Endothelial cell of umbilical vein (primary cell): ENCODE results near the gene IL17RD. TPM values are rescaled to one million over a fixed set of nuclear protein-coding genes. Genes with fewer than 3 reads are reported as not detected.

Source experiments
- BruUV-seq: library from RNA; stranded (reverse); fragments of 400-500 nt; replicated peaks from 2 replicates; lab custom pipeline; 2021; lab: Mats Ljungman, UMichigan
- CTCF ChIA-PET: fragments of 300-600, 350-600 bp; sonication (Branson Sonifier 250); formaldehyde crosslinking; loops from one replicate; lab custom pipeline; 2021; ENCODE audit warnings: antibody characterized with exemption, inconsistent platforms; lab: Charles Lee
- POLR2A ChIA-PET: fragments of 300-600, 350-600 bp; sonication (Branson Sonifier 250); formaldehyde crosslinking; loops from one replicate; lab custom pipeline; 2021; ENCODE audit warnings: antibody characterized with exemption, inconsistent platforms; lab: Charles Lee
- DNase-seq: peaks from one replicate; pipeline ENCODE4 v3.0.0-alpha.2; 2011; ENCODE audit warnings: low read depth, low spot score
- FAIRE-seq: peaks from 2 replicates; lab custom pipeline; 2011; peaks lifted over from hg19 to GRCh38; lab: Jason Lieb, UNC
- H2AFZ ChIP-seq: 2 replicates; pipeline ENCODE4 v1.6.0; 2012; ENCODE audit warnings: low read depth, low read length, control low read depth, inconsistent platforms
- H3K27ac ChIP-seq: 2 replicates; pipeline ENCODE4 v1.5.1; 2011; ENCODE audit warnings: low read depth, mild to moderate bottlenecking, control low read depth, low read length, moderate library complexity; ENCODE audit not compliant: insufficient read depth
- H3K27me3 ChIP-seq, 2 experiments: 2 replicates each; pipeline versions ENCODE4 v1.6.0 to v1.6.1; 2011; ENCODE audit warnings: low read length in 2 of 2, mixed read lengths in 1 of 2; ENCODE audit not compliant: control insufficient read depth in 2 of 2, insufficient read depth in 2 of 2
- H3K36me3 ChIP-seq, 2 experiments: 2 replicates in 1 of 2; 3 replicates in 1 of 2; pipeline ENCODE4 v1.5.1; 2011; ENCODE audit warnings: low read length in 2 of 2, mild to moderate bottlenecking in 1 of 2, moderate library complexity in 1 of 2; ENCODE audit not compliant: control insufficient read depth in 2 of 2, insufficient read depth in 2 of 2; ENCODE audit errors: extremely low read depth in 1 of 2
- H3K4me1 ChIP-seq: 3 replicates; pipeline ENCODE4 v1.5.1; 2011; ENCODE audit warnings: mild to moderate bottlenecking, low read length; ENCODE audit not compliant: control insufficient read depth, insufficient read depth; ENCODE audit errors: extremely low read depth
- H3K4me2 ChIP-seq: 2 replicates; pipeline ENCODE4 v1.6.1; 2011; ENCODE audit warnings: low read length, control low read depth, mixed read lengths; ENCODE audit not compliant: insufficient read depth
- H3K4me3 ChIP-seq, 3 experiments: fragments of 200-600 bp in 1 of 3; sonication (generic), shearing (Covaris generic) in 1 of 3; replicated peaks in 1 of 3; 2 replicates each; pipeline ENCODE4 v1.5.1; 2011 to 2016; ENCODE audit warnings: control low read depth in 3 of 3, low read length in 3 of 3, mild to moderate bottlenecking in 2 of 3, inconsistent platforms in 1 of 3, low read depth in 1 of 3, moderate library complexity in 1 of 3; ENCODE audit not compliant: insufficient read depth in 1 of 3
- H3K79me2 ChIP-seq: 2 replicates; pipeline ENCODE4 v1.6.0; 2012; ENCODE audit warnings: low read length, inconsistent platforms; ENCODE audit not compliant: control insufficient read depth, insufficient read depth
- H3K9ac ChIP-seq: replicated peaks from 2 replicates; pipeline ENCODE3; 2011; ENCODE audit warnings: low read length, control low read depth; ENCODE audit not compliant: insufficient read depth; ENCODE audit errors: extremely low read depth
- H3K9me1 ChIP-seq: replicated peaks from 3 replicates; pipeline ENCODE4 v1.6.0; 2011; ENCODE audit warnings: mild to moderate bottlenecking, low read length; ENCODE audit not compliant: control insufficient read depth, insufficient read depth; ENCODE audit errors: extremely low read depth
- H3K9me3 ChIP-seq: replicated peaks from 2 replicates; pipeline ENCODE4 v1.5.1; 2012; ENCODE audit warnings: low read length, inconsistent platforms; ENCODE audit not compliant: control insufficient read depth, insufficient read depth
- H4K20me1 ChIP-seq: replicated peaks from 2 replicates; pipeline ENCODE3; 2011; ENCODE audit warnings: mild to moderate bottlenecking, low read length; ENCODE audit not compliant: control insufficient read depth, insufficient read depth; ENCODE audit errors: extremely low read depth
- GATA2 ChIP-seq: IDR thresholded peaks from 2 replicates; pipeline ENCODE4 v1.7.0; 2011; ENCODE audit warnings: low read depth, mild to moderate bottlenecking, moderate library complexity, mixed read lengths, low read length; ENCODE audit not compliant: insufficient read length, insufficient read depth
- JUN ChIP-seq: IDR thresholded peaks from 2 replicates; pipeline ENCODE4 v1.6.1; 2011; ENCODE audit warnings: borderline replicate concordance, low read depth; ENCODE audit not compliant: insufficient read length, insufficient read depth
- POLR2A ChIP-seq: IDR thresholded peaks from 2 replicates; pipeline ENCODE4 v1.6.1; 2012; ENCODE audit warnings: low read depth, mild to moderate bottlenecking, control low read depth, low read length
- dilution Hi-C: fragments of 300-500 bp; cut with MboI; formaldehyde crosslinking; loops from one replicate; pipeline ENCODE4 v1.15.0; 2019; ENCODE audit warnings: low sequenced_read_pairs; ENCODE audit not compliant: extremely low pct_ligation_motif_present
- intact Hi-C: fragments of 100-400 bp; cut with micrococcal nuclease; formaldehyde crosslinking; loops from one replicate; pipeline ENCODE4 v1.10.0; 2022
- polyA plus RNA-seq, 4 experiments: library from polyadenylated mRNA; depleted of rRNA in 3 of 4; stranded (reverse) in 3 of 4; unstranded in 1 of 4; fragments of >200 nt; gene quantifications; 2 replicates each; pipeline versions ENCODE4 v1.2.1 to v1.2.3, GENCODE V29; 2011 to 2012; ENCODE audit warnings: missing spikeins in 1 of 4
- total RNA-seq: library from RNA; stranded (reverse); gene quantifications from 2 replicates; pipeline ENCODE4 v1.2.3, GENCODE V29; 2021
- TF ChIP-seq, protein P1 (sequence below), 2 donors: IDR thresholded peaks; 1 replicate in 1 of 2; 2 replicates in 1 of 2; pipeline ENCODE4 v1.5.1; 2011; ENCODE audit warnings: low read length in 2 of 2, mild to moderate bottlenecking in 2 of 2, moderate library complexity in 2 of 2, control low read depth in 1 of 2, inconsistent platforms in 1 of 2, low read depth in 1 of 2; ENCODE audit not compliant: insufficient read depth in 1 of 2; ENCODE audit errors: extremely low read depth in 1 of 2
- TF ChIP-seq, protein P2 (sequence below): IDR thresholded peaks from 2 replicates; pipeline ENCODE4 v1.6.1; 2011; ENCODE audit not compliant: insufficient read depth, insufficient read length

The IL17RD gene
- total and polyA plus RNA-seq, 2 donors (not counting 3 experiments of a cell fraction or from before 2014, with no cell fraction given), result 0.36 to 0.93 TPM

DNA sequence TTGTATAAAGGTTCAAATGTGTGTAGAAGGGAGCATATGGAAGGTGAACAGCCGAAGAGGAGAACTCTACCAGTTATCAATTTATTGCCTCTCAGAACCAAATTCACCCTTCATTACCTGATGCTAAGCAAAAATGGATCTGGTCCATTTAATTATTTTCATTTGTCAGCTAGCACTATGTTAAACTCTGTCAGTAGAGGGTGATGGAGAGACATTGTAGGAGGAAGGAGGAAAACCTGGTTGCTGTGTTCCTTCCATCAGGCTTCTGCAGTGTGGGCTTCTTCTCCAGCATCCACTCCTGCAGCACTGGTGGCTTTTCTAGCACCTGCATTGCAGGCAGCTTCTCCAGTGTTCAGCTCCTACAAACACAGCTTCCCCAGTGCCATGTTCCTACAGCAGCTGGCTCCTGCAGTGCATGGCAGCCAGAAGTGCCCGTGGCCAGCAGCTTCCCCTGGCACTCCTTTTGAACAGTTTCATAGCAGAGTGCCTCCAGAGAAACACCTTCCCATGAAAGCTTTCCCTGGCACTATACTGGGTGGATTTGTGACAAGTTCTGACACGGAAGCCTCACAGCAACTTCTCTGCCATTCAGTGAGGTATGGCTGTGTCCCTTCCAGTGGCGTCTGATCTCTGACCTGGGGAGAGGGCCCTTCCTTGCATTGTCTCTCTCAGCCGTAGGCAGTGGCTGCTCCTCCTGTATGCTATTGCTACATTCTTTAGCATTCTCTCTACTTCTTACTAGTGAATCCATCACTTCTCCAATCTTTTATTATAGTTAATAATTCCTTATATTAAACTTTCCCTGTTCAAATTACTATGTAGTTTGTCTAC, 14.6 kb upstream of the IL17RD start:
- intact Hi-C loops, result loop anchor here (10.0 kb wide), 2 partner anchors 155 to 375 kb away; partner anchors contain the start of gene PDE12
- Histone ChIP-seq H3K36me3 (no peaks in the 10 kb centered on the region), H3K4me2 (no peak overlapping the region), H3K27me3 (peaks cover 13 to 16% of the 10 kb centered on the region in 2 experiments), H3K4me3 (no peak overlapping the region), H3K9me3 (no peaks in the 10 kb centered on the region), H3K9ac (no peak overlapping the region), H4K20me1 (no peaks in the 10 kb centered on the region), H3K27ac (no peak overlapping the region), H3K79me2 (no peaks in the 10 kb centered on the region), H2AFZ (no peak overlapping the region), H3K4me1 (no peaks in the 10 kb centered on the region), H3K9me1 (no peaks in the 10 kb centered on the region)
- CTCF ChIA-PET, result interaction anchor here (0.6 to 2.3 kb wide), 26 partner anchors 9 to 676 kb away, joined by 3 to 23 read pairs (median 4); partner anchors contain the start of genes APPL1 and HESX1
- POLR2A ChIA-PET, result no interaction called here
- BruUV-seq, result no TSS peak
- TF ChIP-seq, protein P1, sequence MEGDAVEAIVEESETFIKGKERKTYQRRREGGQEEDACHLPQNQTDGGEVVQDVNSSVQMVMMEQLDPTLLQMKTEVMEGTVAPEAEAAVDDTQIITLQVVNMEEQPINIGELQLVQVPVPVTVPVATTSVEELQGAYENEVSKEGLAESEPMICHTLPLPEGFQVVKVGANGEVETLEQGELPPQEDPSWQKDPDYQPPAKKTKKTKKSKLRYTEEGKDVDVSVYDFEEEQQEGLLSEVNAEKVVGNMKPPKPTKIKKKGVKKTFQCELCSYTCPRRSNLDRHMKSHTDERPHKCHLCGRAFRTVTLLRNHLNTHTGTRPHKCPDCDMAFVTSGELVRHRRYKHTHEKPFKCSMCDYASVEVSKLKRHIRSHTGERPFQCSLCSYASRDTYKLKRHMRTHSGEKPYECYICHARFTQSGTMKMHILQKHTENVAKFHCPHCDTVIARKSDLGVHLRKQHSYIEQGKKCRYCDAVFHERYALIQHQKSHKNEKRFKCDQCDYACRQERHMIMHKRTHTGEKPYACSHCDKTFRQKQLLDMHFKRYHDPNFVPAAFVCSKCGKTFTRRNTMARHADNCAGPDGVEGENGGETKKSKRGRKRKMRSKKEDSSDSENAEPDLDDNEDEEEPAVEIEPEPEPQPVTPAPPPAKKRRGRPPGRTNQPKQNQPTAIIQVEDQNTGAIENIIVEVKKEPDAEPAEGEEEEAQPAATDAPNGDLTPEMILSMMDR (IDR thresholded peaks at IDR 0.05; ENCODE audit: extremely low read depth in 1 of 2, insufficient read depth in 1 of 2, low read depth in 1 of 2, low read length in 2 of 2), result peak; percentile 22 to 30
- TF ChIP-seq GATA2, result no peak
- dilution Hi-C loops, result no loop called here
- no peak for FAIRE-seq
- DNase-seq, result peak; percentile 30

DNA sequence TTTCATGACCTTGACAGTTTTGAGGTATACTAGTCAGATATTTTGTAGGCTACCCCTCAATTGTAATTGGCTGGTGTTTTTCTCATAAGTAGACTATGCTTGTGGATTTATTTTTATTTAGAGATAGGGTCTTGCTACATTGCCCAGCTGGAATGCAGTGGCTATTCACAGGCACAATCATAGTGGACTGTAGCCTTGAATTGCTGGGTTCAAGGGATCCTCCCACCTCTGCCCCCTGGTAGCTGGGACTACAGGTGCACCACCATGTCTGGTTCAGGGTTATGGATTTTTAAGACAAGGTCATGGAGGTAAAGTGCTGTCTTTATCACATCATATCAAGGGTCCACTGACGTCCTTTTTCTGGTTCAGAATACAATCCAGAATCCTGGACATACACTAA, 10.9 kb upstream of the IL17RD start:
- CTCF ChIA-PET, result no interaction called here
- FAIRE-seq, result no peak
- Histone ChIP-seq H4K20me1 (no peaks in the 10 kb centered on the region), H3K4me2 (no peak overlapping the region), H3K4me1 (no peaks in the 10 kb centered on the region), H3K27ac (no peak overlapping the region), H3K4me3 (no peak overlapping the region), H3K36me3 (no peaks in the 10 kb centered on the region), H3K9me1 (no peaks in the 10 kb centered on the region), H3K9ac (no peak overlapping the region), H3K79me2 (no peaks in the 10 kb centered on the region), H2AFZ (no peak overlapping the region), H3K27me3 (peaks cover 18 to 27% of the 10 kb centered on the region in 2 experiments), H3K9me3 (no peaks in the 10 kb centered on the region)
- TF ChIP-seq, protein P2, sequence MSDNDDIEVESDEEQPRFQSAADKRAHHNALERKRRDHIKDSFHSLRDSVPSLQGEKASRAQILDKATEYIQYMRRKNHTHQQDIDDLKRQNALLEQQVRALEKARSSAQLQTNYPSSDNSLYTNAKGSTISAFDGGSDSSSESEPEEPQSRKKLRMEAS, result no peak
- TF ChIP-seq JUN (no peak), POLR2A (no peak)
- no TSS peak for BruUV-seq
- POLR2A ChIA-PET, result no interaction called here
- dilution Hi-C loops, result no loop called here
- intact Hi-C loops, result loop anchor here (10.0 kb wide), 2 partner anchors 159 to 379 kb away; partner anchors contain the start of gene PDE12
- no peak for DNase-seq
